ENCODE data around the gene PRR9. TPM values are rescaled to one million over a fixed set of nuclear protein-coding genes. Genes with fewer than 3 reads are reported as not detected.

Gene PRR9
- total RNA-seq, 1 donor from 2014 or later, result not detected

GRCh38 chr1:153190373-153190772, 27.0 kb upstream of the PRR9 start:
- no peaks in the 10 kb centered on the region for H3K36me3 ChIP-seq
- no peaks in the 10 kb centered on the region for H3K9me3 ChIP-seq
- no peaks in the 10 kb centered on the region for H3K27me3 ChIP-seq
- H3K4me3 ChIP-seq, result no peak overlapping the region
- H3K27ac ChIP-seq, result no peak overlapping the region
- H3K4me1 ChIP-seq, result no peaks in the 10 kb centered on the region
- DNase-seq (ENCODE audit: low spot score in 2 of 2), result no peak
- no peak for TF ChIP-seq CTCF (IDR thresholded peaks at IDR 0.05)
- intact Hi-C loops (cut with DNase I), result no loop called here

- Histone ChIP-seq H3K4me3 (no peak overlapping the region), H3K9me3 (no peaks in the 10 kb centered on the region), H3K27me3 (no peaks in the 10 kb centered on the region), H3K27ac (no peak overlapping the region), H3K36me3 (no peaks in the 10 kb centered on the region), H3K4me1 (no peaks in the 10 kb centered on the region)
- intact Hi-C loops (cut with DNase I), result no loop called here
- TF ChIP-seq CTCF (IDR thresholded peaks at IDR 0.05), result no peak
- no peak for DNase-seq (ENCODE audit: low spot score in 2 of 2)
Measured at GRCh38 chr1:153192697-153193096, 24.7 kb upstream of the PRR9 start.

- no peak overlapping the region for H3K4me3 ChIP-seq
- DNase-seq (ENCODE audit: low spot score in 2 of 2), result no peak
- no peaks in the 10 kb centered on the region for H3K4me1 ChIP-seq
- TF ChIP-seq CTCF (IDR thresholded peaks at IDR 0.05), result no peak
- intact Hi-C loops (cut with DNase I), result no loop called here
- H3K9me3 ChIP-seq, result no peaks in the 10 kb centered on the region
- H3K27me3 ChIP-seq, result no peaks in the 10 kb centered on the region
- no peaks in the 10 kb centered on the region for H3K36me3 ChIP-seq
- H3K27ac ChIP-seq, result no peak overlapping the region
Measured at GRCh38 chr1:153194331-153195050, 22.9 kb upstream of the PRR9 start.

- Histone ChIP-seq H3K27ac (no peak overlapping the region), H3K4me3 (no peak overlapping the region), H3K27me3 (no peaks in the 10 kb centered on the region), H3K4me1 (no peaks in the 10 kb centered on the region), H3K9me3 (no peaks in the 10 kb centered on the region), H3K36me3 (no peaks in the 10 kb centered on the region)
- TF ChIP-seq CTCF (IDR thresholded peaks at IDR 0.05), result no peak
- intact Hi-C loops (cut with DNase I), result no loop called here
- no peak for DNase-seq (ENCODE audit: low spot score in 2 of 2)
Measured at GRCh38 chr1:153195216-153195615, 22.2 kb upstream of the PRR9 start.

- no peaks in the 10 kb centered on the region for H3K9me3 ChIP-seq
- H3K36me3 ChIP-seq, result no peaks in the 10 kb centered on the region
- no peak for TF ChIP-seq CTCF (IDR thresholded peaks at IDR 0.05)
- no peak for DNase-seq (ENCODE audit: low spot score in 2 of 2)
- H3K4me3 ChIP-seq, result no peak overlapping the region
- H3K27ac ChIP-seq, result no peak overlapping the region
- intact Hi-C loops (cut with DNase I), result no loop called here
- no peaks in the 10 kb centered on the region for H3K4me1 ChIP-seq
- H3K27me3 ChIP-seq, result no peaks in the 10 kb centered on the region
Measured at GRCh38 chr1:153202006-153202405, 15.4 kb upstream of the PRR9 start.

GRCh38 chr1:153203130-153203529, 14.3 kb upstream of the PRR9 start, which contains the start of gene LELP1:
LELP1 (plus strand) TSS chr1:153203430; CDS start chr1:153204708, 1,278 bp downstream.
- DNase-seq (ENCODE audit: low spot score in 2 of 2), result no peak
- H3K36me3 ChIP-seq, result no peaks in the 10 kb centered on the region
- H3K4me1 ChIP-seq, result no peaks in the 10 kb centered on the region
- TF ChIP-seq CTCF (IDR thresholded peaks at IDR 0.05), result no peak
- no peak within 1 kb of the TSS for H3K27ac ChIP-seq
- no peak within 1 kb of the TSS for H3K4me3 ChIP-seq
- H3K27me3 ChIP-seq, result no peaks in the 10 kb centered on the region
- intact Hi-C loops (cut with DNase I), result no loop called here
- no peaks in the 10 kb centered on the region for H3K9me3 ChIP-seq
